Stimulated activated naive B cell treated with anti-CD40 and anti-IgM and Interleukin-4, amounts not matched to agents 10 μg/mL and 1 μg/mL and 100 μg/mL, for 72 hours (primary cell): ENCODE results near the gene INCENP.
A peak's percentile ranks its signal among the peaks of the same experiment; 100 is the strongest.

ENCODE experiments used
- ATAC-seq, 2 donors: fragments of 150-1000 bp; cut with Tn5 transposase; replicated peaks; 2 replicates each; pipeline ENCODE4 v1.10.0; 2021; ENCODE audit warnings: moderate library complexity in 1 of 2
- DNase-seq: peaks from one replicate; pipeline ENCODE4 v3.0.0; 2021
- H3K27ac Mint-ChIP-seq: one replicate; pipeline ENCODE4 v1.8.0; 2022; ENCODE audit warnings: mild to moderate bottlenecking, mixed read lengths
- H3K27me3 Mint-ChIP-seq, 2 donors: one replicate each; pipeline ENCODE4 v1.8.0; 2022; ENCODE audit warnings: mixed read lengths in 2 of 2
- H3K36me3 Mint-ChIP-seq, 2 donors: one replicate each; pipeline ENCODE4 v1.8.0; 2022; ENCODE audit warnings: mixed read lengths in 2 of 2, mild to moderate bottlenecking in 1 of 2
- H3K4me1 Mint-ChIP-seq, 2 donors: one replicate each; pipeline ENCODE4 v1.8.0; 2022; ENCODE audit warnings: mixed read lengths in 2 of 2, mild to moderate bottlenecking in 1 of 2
- H3K4me3 Mint-ChIP-seq, 2 donors: one replicate each; pipeline ENCODE4 v1.8.0; 2022; ENCODE audit warnings: mild to moderate bottlenecking in 2 of 2, mixed read lengths in 2 of 2, moderate library complexity in 1 of 2
- H3K9me3 Mint-ChIP-seq, 2 donors: one replicate each; pipeline ENCODE4 v1.8.0; 2022; ENCODE audit warnings: mixed read lengths in 2 of 2, mild to moderate bottlenecking in 1 of 2

The INCENP gene

GRCh38 chr11:62108971-62109404 is 14.8 kb upstream of the INCENP start:
- H3K36me3 Mint-ChIP-seq, result no peaks in the 10 kb centered on the region
- H3K4me1 Mint-ChIP-seq, result peaks cover 3 to 11% of the 10 kb centered on the region in 2 donors
- ATAC-seq (no peak), DNase-seq (no peak)
- no peak overlapping the region for H3K4me3 Mint-ChIP-seq
- peaks cover 0 to 4% of the 10 kb centered on the region in 2 donors for H3K9me3 Mint-ChIP-seq
- no peak overlapping the region for H3K27ac Mint-ChIP-seq
- H3K27me3 Mint-ChIP-seq, result peaks cover 6 to 12% of the 10 kb centered on the region in 2 donors

DNA sequence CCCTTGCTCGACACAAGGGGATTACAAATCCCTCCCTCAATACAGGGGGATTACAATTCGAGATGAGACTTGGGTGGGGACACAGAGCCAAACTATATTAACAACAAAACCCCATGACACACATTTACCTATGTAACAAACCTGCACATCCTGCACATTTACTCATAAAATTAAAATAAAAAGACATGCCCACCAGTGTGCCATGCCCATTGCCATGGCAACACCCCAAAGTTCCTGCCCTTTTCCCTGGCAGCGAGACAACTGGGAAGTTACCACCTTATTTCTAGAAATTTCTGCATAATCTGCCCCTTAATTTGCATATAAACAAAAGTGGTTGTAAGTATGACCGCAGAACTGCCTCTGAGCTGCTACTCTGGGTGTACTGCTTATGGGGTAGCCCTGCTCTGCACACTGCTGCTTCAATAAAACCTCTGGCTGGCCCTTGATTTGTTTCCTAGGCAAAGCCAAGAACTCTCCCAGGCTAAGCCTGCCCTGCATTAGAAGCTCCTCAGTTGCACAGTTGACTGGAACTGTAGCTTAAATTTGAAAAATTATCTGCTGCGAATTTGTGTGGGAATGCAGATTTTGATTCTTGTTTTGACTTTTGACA is 8.6 kb upstream of the INCENP start:
- H3K27ac Mint-ChIP-seq, result no peak overlapping the region
- H3K36me3 Mint-ChIP-seq, result no peaks in the 10 kb centered on the region
- peaks cover 0 to 3% of the 10 kb centered on the region in 2 donors for H3K9me3 Mint-ChIP-seq
- H3K4me3 Mint-ChIP-seq, result no peak overlapping the region
- ATAC-seq, result no peak
- DNase-seq, result no peak
- H3K4me1 Mint-ChIP-seq, result peaks cover 0 to 6% of the 10 kb centered on the region in 2 donors
- peaks cover 0 to 4% of the 10 kb centered on the region in 2 donors for H3K27me3 Mint-ChIP-seq

- peaks cover 0 to 6% of the 10 kb centered on the region in 2 donors for H3K4me1 Mint-ChIP-seq
- ATAC-seq (no peak), DNase-seq (no peak)
- no peak overlapping the region for H3K27ac Mint-ChIP-seq
- peaks cover 0 to 3% of the 10 kb centered on the region in 2 donors for H3K9me3 Mint-ChIP-seq
- H3K27me3 Mint-ChIP-seq, result no peaks in the 10 kb centered on the region
- no peaks in the 10 kb centered on the region for H3K36me3 Mint-ChIP-seq
- H3K4me3 Mint-ChIP-seq, result no peak overlapping the region
These were observed 7.4 kb upstream of the INCENP start for GRCh38 chr11:62116451-62116850.

DNA sequence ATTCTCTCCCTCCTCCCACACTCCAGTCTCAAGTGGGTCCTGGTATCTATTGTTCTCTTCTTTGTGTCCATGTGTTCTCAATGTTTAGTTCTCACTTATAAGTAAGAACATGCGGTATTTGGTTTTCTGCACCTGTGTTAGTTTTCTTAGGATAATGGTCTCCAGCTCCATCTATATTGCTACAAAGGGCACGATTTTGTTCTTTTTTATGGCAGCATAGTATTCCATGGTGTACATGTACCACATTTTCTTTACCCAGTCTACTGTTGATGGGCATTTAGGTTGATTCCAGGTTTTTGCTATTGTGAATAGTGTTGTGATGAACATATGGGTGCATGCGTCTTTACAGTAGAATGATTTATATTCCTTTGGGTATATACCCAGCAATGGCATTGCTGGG is 4.2 kb upstream of the INCENP start:
- no peak overlapping the region for H3K27ac Mint-ChIP-seq
- H3K4me1 Mint-ChIP-seq, result peaks cover under 1 to 8% of the 10 kb centered on the region in 2 donors
- DNase-seq (no peak), ATAC-seq (no peak)
- H3K4me3 Mint-ChIP-seq, result no peak overlapping the region
- H3K27me3 Mint-ChIP-seq, result no peaks in the 10 kb centered on the region
- H3K36me3 Mint-ChIP-seq, result peaks cover 0 to 2% of the 10 kb centered on the region in 2 donors
- peaks cover 0 to 3% of the 10 kb centered on the region in 2 donors for H3K9me3 Mint-ChIP-seq

DNA sequence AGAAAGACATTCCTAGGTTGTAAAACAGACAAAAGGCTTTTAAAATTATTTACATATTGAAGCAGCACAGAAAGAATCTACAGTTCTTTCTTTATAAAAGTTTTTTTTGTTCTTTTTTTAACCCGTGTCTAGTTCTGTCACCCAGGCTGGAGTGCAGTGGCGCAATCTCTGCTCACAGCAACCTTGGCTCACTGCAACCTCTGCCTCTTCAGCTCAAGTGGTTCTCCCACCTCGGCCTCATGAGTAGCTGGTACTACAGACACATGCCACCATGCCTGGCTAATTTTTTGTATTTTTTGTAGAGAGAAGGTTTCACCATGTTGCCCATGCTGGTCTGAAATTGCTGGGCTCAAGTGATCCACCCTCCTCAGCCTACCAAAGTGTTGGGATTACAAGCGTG is 3.8 kb upstream of the INCENP start:
- H3K27me3 Mint-ChIP-seq, result no peaks in the 10 kb centered on the region

GRCh38 chr11:62120431-62120830 is 3.4 kb upstream of the INCENP start:
- H3K27me3 Mint-ChIP-seq, result no peaks in the 10 kb centered on the region

More for the DNA sequence above, 3.8 kb upstream of the INCENP start:
- Mint-ChIP-seq H3K4me1 (peaks cover 5 to 12% of the 10 kb centered on the region in 2 donors), H3K9me3 (peaks cover 0 to 3% of the 10 kb centered on the region in 2 donors), H3K4me3 (no peak overlapping the region), H3K27ac (no peak overlapping the region), H3K36me3 (peaks cover 0 to 2% of the 10 kb centered on the region in 2 donors)
- ATAC-seq, result no peak
- no peak for DNase-seq

GRCh38 chr11:62122076-62122475 is 1.7 kb upstream of the INCENP start:
- H3K27ac Mint-ChIP-seq, result no peak overlapping the region
- ATAC-seq (no peak), DNase-seq (no peak)
- H3K9me3 Mint-ChIP-seq, result no peaks in the 10 kb centered on the region
- no peak overlapping the region for H3K4me3 Mint-ChIP-seq
- H3K4me1 Mint-ChIP-seq, result peaks cover 12 to 22% of the 10 kb centered on the region in 2 donors
- no peaks in the 10 kb centered on the region for H3K27me3 Mint-ChIP-seq
- H3K36me3 Mint-ChIP-seq, result peaks cover 0 to 2% of the 10 kb centered on the region in 2 donors

More at GRCh38 chr11:62120431-62120830, 3.4 kb upstream of the INCENP start:
- Mint-ChIP-seq H3K27ac (no peak overlapping the region), H3K4me1 (peaks cover 8 to 16% of the 10 kb centered on the region in 2 donors), H3K36me3 (peaks cover 0 to 2% of the 10 kb centered on the region in 2 donors), H3K9me3 (peaks cover 0 to 3% of the 10 kb centered on the region in 2 donors), H3K4me3 (no peak overlapping the region)
- DNase-seq (no peak), ATAC-seq (no peak)

DNA sequence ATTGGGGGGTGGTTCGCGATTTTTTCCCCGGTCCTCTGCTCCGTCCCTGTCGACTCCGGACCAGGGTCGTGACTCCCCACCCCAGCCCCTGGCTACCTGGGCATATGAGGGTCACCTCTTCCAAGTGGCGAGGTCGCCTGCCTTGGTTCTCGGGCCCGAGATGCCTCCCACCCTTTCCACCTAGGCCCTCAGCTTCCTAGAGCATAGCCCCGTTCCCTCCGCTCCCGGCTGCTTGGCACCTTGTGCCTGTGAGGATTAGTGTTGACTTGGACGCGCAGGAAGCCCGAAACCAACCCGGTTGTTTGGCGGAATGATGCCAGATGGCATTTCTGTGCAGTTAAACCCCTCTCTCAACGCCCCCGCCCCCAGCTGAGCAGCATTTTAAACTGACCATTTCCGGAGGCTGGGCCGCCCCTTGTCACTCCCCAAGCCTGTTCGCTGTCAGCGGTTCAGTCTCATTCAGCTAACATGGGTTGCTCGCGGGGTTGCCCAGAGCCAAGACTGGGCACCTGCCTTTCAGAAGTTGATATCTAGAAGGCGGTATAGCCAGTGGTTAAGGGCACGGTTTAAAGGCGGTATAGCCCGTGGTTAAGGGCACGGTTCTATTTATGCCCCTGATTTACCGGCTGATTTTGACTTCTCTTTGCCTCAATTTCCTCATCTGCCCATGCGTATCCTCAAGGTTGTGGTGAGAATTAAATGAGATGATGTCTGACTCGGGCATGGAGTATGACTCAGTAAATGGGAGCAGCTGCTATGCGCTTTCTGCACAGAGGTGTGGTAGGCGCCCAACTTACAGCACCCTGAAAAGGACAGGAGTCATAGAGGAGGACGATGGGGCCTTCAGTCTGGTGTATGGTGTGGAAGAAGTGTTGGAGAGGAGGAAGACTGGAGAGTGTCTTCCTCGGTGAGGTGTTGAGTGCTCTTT is 639 bp downstream of the INCENP start:
- H3K9me3 Mint-ChIP-seq, result no peaks in the 10 kb centered on the region
- peak; percentile 39 to 41 for ATAC-seq
- H3K27ac Mint-ChIP-seq, result peak overlapping the region; percentile 96
- H3K27me3 Mint-ChIP-seq, result no peaks in the 10 kb centered on the region
- peaks cover 14 to 15% of the 10 kb centered on the region in 2 donors for H3K36me3 Mint-ChIP-seq
- no peak for DNase-seq
- H3K4me3 Mint-ChIP-seq, result peak overlapping the region; percentile 98
- peaks cover 14 to 27% of the 10 kb centered on the region in 2 donors for H3K4me1 Mint-ChIP-seq

DNA sequence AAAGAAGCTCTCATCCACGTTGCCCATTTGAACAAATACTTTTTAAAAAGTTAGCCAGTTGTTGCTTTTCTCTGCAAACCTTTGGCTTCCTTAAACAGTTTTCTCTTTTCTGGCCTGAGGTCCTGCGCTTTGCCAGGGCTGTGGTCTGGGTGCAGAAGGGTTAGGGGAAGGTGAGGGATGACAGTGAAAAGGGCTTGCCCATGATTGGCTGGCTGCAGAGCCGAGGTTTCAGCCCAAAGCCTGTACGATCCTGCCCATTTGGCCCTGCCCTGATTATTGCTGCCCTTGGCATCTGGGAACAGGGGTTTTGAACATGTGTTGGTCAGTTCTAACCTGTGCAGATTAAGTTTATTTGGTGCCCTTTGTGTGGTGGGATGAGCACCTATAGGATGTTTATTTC is 1.5 kb downstream of the INCENP start:
- ATAC-seq, result no peak
- Mint-ChIP-seq H3K4me3 (peak overlapping the region; percentile 98), H3K9me3 (no peaks in the 10 kb centered on the region), H3K27me3 (no peaks in the 10 kb centered on the region), H3K27ac (no peak overlapping the region), H3K4me1 (peaks cover 14 to 27% of the 10 kb centered on the region in 2 donors), H3K36me3 (peaks cover 18 to 22% of the 10 kb centered on the region in 2 donors)
- no peak for DNase-seq

DNA sequence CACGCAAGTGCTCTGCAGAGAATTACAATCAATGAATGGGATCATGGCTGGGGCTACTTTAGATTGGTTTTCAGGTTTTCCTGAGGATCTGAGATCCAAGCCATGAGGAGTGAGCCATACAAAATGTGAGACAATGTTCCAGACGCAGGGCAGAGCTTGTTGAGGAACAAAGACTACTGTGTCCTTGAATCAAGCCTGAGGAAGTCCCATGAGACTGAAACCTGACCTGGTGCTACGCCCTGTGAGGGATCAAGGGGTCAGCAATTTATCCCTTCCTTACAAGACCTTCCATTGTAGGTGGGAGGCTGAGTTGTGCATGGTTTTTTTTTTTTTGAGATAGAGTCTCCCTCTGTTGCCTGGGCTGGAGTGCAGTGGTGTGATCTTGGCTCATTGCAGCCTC is 2.1 kb downstream of the INCENP start:
- Mint-ChIP-seq H3K9me3 (no peaks in the 10 kb centered on the region), H3K36me3 (peaks cover 22 to 27% of the 10 kb centered on the region in 2 donors), H3K4me3 (no peak overlapping the region), H3K27ac (no peak overlapping the region), H3K4me1 (peaks cover 14 to 27% of the 10 kb centered on the region in 2 donors), H3K27me3 (no peaks in the 10 kb centered on the region)
- ATAC-seq (no peak), DNase-seq (no peak)

GRCh38 chr11:62127426-62127825 is 3.6 kb downstream of the INCENP start:
- no peak overlapping the region for H3K4me3 Mint-ChIP-seq
- no peak overlapping the region for H3K27ac Mint-ChIP-seq
- DNase-seq (no peak), ATAC-seq (no peak)
- peaks cover 16 to 27% of the 10 kb centered on the region in 2 donors for H3K4me1 Mint-ChIP-seq
- H3K36me3 Mint-ChIP-seq, result peaks cover 31 to 38% of the 10 kb centered on the region in 2 donors
- no peaks in the 10 kb centered on the region for H3K27me3 Mint-ChIP-seq
- no peaks in the 10 kb centered on the region for H3K9me3 Mint-ChIP-seq

DNA sequence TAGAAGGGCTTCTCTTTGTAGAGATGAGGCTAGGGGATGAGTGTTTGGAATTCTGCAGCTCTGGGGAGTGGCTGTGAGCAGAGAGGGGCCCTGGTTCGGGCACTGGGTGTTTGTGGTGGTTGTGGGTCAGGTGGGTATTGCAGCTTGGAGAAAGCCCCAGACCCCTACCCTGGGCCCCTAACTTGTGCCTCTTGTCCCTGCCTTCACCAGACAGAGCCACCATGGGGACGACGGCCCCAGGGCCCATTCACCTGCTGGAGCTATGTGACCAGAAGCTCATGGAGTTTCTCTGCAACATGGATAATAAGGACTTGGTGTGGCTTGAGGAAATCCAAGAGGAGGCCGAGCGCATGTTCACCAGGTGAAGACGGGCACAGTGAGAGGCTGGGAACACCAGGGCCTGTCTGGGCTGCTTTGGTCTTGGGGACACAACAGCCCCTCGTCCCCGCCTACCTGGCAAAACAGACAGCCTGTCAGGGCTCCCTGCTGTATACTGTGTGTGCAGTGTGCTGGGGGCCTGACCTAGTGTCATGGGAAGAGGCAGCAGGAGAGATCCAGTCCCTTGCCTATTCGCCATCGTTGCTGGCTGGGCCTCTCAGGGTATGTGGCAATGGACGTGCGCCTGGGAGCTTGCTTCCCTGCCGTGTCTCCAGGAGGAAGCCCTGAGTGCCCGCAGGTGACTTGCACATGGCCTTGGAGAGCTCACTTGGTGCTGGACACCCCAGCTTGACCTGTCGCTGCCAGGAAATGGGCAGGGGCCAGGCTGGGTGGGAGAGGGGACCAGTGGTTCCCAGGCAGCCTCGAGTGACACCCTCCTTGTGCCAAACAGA is 4.3 kb downstream of the INCENP start:
- H3K4me1 Mint-ChIP-seq, result peaks cover 20 to 31% of the 10 kb centered on the region in 2 donors
- ATAC-seq, result no peak

GRCh38 chr11:62128835-62129234 is 5.0 kb downstream of the INCENP start:
- H3K4me3 Mint-ChIP-seq, result no peak overlapping the region
- no peak for ATAC-seq
- H3K36me3 Mint-ChIP-seq, result peaks cover 37 to 45% of the 10 kb centered on the region in 2 donors
- H3K9me3 Mint-ChIP-seq, result no peaks in the 10 kb centered on the region
- H3K27me3 Mint-ChIP-seq, result no peaks in the 10 kb centered on the region
- no peak overlapping the region for H3K27ac Mint-ChIP-seq
- H3K4me1 Mint-ChIP-seq, result peaks cover 22 to 27% of the 10 kb centered on the region in 2 donors
- no peak for DNase-seq

More for the DNA sequence above, 4.3 kb downstream of the INCENP start:
- DNase-seq, result no peak
- Mint-ChIP-seq H3K36me3 (peaks cover 38 to 45% of the 10 kb centered on the region in 2 donors), H3K9me3 (no peaks in the 10 kb centered on the region), H3K4me3 (no peak overlapping the region), H3K27ac (no peak overlapping the region), H3K27me3 (no peaks in the 10 kb centered on the region)
